HG03354 (cell line): ENCODE results near the gene TMEM256.

Source experiments
- ATAC-seq: cut with Tn5 transposase; IDR thresholded peaks from one replicate; pipeline ENCODE4 v1.9.1; 2021; ENCODE audit warnings: mild to moderate bottlenecking; ENCODE audit not compliant: unreplicated experiment, poor library complexity, severe bottlenecking

The TMEM256 gene

DNA sequence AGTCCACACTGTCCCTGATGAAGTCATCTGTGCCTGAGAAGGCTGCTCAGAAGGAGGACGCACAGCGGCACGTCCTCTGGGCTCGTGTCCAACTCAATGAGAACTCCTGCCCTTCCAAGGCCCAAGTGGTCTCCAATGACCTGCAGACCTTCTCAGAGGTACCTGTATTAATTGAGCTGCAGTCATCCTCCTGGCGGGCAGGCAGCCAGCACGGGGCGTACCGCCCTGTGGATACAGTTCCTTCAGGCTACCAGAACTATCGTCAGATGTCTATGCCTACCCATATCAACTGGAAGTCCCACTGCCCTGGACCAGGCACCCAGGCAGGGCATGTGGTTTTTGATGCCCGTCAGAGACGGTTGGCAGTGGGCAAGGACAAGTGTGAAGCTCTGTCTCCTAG, 28.4 kb upstream of the TMEM256 start:
- no peak for ATAC-seq

DNA sequence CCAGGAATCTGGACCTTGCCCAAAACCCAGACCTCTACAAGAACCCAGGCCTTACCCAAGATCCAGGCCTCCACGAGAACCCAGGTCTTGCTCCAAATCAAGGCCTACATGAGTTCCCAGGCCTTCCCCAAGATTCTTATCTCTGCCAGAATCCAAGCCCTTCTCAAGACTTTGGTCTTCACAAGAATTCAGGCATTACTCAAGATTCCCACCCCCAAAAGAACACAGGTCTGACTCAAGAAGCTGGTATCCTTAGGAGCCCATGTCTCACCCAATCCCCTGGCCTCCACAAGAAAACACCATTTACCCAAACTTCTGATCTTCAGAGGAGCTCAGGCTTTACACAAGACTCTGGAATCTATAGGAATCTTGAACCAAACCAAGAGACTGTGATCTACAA, 27.3 kb upstream of the TMEM256 start:
- no peak for ATAC-seq

- no peak for ATAC-seq
Measured at GRCh38 chr17:7429722-7430121, 25.8 kb upstream of the TMEM256 start.

- no peak for ATAC-seq
Measured at GRCh38 chr17:7428557-7428956, 24.7 kb upstream of the TMEM256 start, which contains the start of gene SPEM3. TSS of gene SPEM3 (plus strand) at chr17:7428857. CDS start at chr17:7428903, 46 bp downstream.

- no peak for ATAC-seq
Measured at GRCh38 chr17:7427549-7427948, 23.7 kb upstream of the TMEM256 start.

GRCh38 chr17:7426896-7427489, 23.1 kb upstream of the TMEM256 start:
- no peak for ATAC-seq

DNA sequence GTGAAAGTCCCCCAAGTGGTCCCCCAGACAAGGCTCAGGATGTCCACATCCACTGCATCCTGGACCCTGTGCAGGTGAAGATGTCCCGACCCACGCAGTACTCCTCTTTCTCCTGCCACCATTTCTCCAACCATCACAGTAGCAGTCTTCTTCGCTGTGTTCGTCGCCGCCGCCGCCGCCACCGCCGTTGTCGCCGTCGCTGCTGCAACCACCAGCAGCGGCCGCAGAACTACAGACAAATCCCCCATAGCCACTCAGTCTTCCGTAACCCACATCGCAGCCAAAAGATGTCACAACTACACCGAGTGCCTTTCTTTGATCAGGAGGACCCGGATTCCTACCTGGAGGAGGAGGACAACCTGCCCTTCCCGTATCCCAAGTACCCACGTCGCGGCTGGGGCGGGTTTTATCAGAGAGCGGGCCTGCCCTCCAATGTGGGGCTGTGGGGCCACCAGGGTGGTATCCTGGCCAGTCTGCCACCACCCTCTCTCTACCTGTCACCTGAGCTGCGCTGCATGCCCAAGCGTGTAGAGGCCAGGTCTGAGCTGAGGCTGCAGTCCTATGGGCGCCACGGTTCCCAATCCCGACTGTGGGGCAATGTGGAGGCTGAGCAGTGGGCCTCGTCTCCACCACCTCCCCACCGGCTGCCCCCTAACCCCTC, 22.4 kb upstream of the TMEM256 start:
- ATAC-seq, result no peak

GRCh38 chr17:7425756-7426155, 21.9 kb upstream of the TMEM256 start:
- ATAC-seq, result no peak

- ATAC-seq, result no peak
Measured at GRCh38 chr17:7425316-7425715, 21.4 kb upstream of the TMEM256 start, which contains the start of gene SPEM2. TSS of gene SPEM2 (plus strand) at chr17:7425616. CDS start at chr17:7425689, 73 bp downstream.

GRCh38 chr17:7423679-7424078, 19.8 kb upstream of the TMEM256 start:
- no peak for ATAC-seq

DNA sequence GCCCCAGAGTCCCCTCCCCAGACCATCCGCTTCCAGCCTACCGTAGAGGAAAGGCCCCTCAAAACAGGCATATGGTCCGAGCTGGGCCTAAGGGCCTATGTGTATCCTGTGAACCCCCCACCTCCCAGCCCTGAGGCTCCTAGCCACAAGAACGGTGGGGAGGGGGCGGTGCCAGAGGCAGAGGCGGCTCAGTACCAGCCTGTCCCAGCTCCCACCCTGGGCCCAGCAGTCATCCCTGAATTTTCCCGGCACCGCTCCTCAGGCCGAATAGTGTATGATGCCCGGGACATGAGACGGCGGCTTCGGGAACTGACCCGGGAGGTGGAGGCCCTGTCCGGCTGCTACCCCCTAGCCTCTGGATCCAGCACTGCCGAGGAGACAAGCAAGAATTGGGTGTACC, 17.3 kb upstream of the TMEM256 start:
- no peak for ATAC-seq

DNA sequence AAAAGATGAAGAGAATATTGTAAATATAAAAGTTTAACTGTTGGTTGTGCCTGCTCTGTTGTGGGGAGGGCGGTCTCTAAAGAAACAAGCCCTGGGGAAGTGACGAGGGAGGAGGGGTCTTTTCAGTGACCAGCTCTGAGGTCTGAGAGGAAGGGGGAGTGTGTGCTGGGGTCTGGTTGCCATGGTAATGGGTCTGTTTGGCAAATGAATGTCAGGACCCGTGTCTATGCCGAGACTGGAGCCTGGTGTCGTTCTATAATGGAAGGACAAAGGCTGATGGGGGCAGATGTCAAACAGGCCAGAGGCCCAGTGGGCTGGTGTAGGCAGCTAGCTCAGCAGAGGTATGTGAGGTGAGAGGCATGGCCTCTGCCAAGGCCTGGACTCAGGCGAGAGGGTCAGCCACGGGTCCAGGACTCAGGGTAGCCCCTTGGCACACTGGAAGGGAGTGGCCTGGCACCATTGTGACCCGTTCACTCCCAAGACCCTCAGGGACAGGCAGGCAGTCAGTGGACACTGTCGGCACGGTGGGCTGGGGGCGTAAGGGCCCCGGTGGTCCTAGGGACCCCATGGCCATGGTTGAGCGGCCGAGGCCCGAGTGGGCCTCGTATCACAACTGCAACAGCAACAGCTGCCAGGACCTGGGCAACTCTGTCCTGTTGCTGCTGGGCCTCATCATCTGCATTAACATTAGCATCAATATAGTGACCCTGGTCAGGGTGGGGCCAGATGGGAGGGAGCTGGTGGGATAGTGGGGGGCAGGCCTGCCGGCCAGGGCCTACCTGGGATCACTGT, 16.1 kb upstream of the TMEM256 start, which contains the start of gene SPEM1:
SPEM1 (plus strand) TSS at position 506 of the 792 bp plus-strand sequence; CDS start at position 567, 61 bp downstream.
- ATAC-seq, result no peak

- no peak for ATAC-seq
Measured at GRCh38 chr17:7418472-7419152, 14.7 kb upstream of the TMEM256 start.

DNA sequence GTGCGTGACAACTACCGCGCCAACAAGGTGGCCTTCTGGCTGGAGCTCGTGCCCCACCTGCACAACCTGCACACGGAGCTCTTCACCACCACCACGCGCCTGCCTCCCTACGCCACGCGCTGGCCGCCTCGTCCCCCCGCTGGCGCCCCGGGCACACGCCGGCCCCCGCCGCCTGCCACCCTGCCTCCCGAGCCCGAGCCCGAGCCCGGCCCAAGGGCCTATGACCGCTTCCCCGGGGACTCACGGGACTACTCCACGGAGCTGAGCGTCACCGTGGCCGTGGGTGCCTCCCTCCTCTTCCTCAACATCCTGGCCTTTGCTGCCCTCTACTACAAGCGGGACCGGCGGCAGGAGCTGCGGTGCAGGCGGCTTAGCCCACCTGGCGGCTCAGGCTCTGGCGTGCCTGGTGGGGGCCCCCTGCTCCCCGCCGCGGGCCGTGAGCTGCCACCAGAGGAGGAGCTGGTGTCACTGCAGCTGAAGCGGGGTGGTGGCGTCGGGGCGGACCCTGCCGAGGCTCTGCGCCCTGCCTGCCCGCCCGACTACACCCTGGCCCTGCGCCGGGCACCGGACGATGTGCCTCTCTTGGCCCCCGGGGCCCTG, 13.3 kb upstream of the TMEM256 start:
- no peak for ATAC-seq

- no peak for ATAC-seq
Measured at GRCh38 chr17:7416323-7416722, 12.4 kb upstream of the TMEM256 start.

DNA sequence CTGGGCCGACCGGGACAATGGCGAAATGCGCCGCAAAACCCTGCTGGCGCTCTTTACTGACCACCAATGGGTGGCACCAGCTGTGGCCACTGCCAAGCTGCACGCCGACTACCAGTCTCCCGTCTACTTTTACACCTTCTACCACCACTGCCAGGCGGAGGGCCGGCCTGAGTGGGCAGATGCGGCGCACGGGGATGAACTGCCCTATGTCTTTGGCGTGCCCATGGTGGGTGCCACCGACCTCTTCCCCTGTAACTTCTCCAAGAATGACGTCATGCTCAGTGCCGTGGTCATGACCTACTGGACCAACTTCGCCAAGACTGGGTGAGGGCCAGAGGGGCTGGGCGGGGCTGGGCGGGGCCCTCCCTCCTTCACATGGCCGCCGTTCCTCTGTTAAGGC, 11.9 kb upstream of the TMEM256 start:
- ATAC-seq, result no peak

- no peak for ATAC-seq
Measured at GRCh38 chr17:7414837-7415236, 10.9 kb upstream of the TMEM256 start.

DNA sequence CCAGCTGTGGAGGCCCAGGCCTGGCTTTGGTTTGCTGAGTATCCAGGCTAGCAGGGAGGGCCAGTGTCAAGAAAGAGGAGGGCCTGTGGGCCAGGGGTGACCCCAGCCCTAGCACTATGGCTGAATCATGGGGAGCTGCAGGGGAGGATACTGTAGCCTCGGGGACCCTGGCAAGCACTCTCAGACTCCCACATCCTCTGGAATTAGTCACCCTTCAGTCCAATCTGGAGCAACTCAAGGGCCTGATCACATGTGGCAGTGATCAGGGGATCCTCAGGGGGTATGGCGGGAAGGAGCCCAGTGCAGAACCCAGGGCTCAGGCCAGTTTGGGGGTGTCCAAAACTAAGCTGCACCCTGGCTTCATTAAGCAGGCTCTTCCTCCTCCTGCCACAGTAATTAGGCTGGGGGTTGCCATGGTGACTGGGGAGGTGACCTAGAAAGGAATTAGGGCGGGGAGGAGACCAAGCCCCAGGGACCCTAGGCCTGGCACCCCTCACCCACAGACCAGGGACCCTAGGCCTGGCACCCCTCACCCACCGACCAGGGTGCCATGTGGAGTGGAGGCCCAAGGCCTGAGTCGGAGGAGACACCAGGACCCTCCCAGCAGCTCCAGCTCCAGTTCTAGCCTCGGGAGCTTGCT, 9.6 kb upstream of the TMEM256 start:
- no peak for ATAC-seq

- no peak for ATAC-seq
Measured at GRCh38 chr17:7411427-7411750, 7.5 kb upstream of the TMEM256 start.
